ENCODE measurements around the gene STAT5B.
A peak's percentile ranks its signal among the peaks of the same experiment; 100 is the strongest.

STAT5B gene

GRCh38 chr17:42290577-42290976 is 14.4 kb upstream of the STAT5B start:
- no peak for DNase-seq
- Histone ChIP-seq H4K91ac (ENCODE audit: low read length) (no peak overlapping the region), H2BK15ac (ENCODE audit: low read depth, poor library complexity, severe bottlenecking) (no peak overlapping the region), H3K36me3 (ENCODE audit: control insufficient read depth in 1 of 2, insufficient read depth in 2 of 2, low read depth in 1 of 2, low read length in 2 of 2) (peaks cover 0 to 18% of the 10 kb centered on the region in 2 experiments), H3K14ac (ENCODE audit: low read length in 2 of 2) (no peak overlapping the region), H3K9ac (ENCODE audit: low read length) (no peak overlapping the region), H3K4me3 (ENCODE audit: insufficient read depth in 1 of 2, low read depth in 1 of 2, low read length in 2 of 2) (no peak overlapping the region), H3K18ac (ENCODE audit: low read depth in 1 of 2, low read length in 2 of 2) (no peak overlapping the region), H3K79me1 (replicated peaks; ENCODE audit: low read length, poor library complexity, severe bottlenecking) (no peaks in the 10 kb centered on the region), H3K4me1 (ENCODE audit: control insufficient read depth, insufficient read depth, low read depth, low read length) (peaks cover 17% of the 10 kb centered on the region), H3K27ac (ENCODE audit: low read length, poor library complexity, severe bottlenecking) (no peak overlapping the region), H2BK120ac (ENCODE audit: low read depth, low read length) (no peak overlapping the region), H3K23ac (ENCODE audit: low read length in 2 of 2) (peak overlapping the region in 1 of 2 experiments; percentile 14), H2AK5ac (ENCODE audit: low read length, severe bottlenecking) (no peak overlapping the region), H2BK12ac (ENCODE audit: low read length in 2 of 2) (no peak overlapping the region), H4K8ac (ENCODE audit: low read length) (no peak overlapping the region), H2BK5ac (ENCODE audit: low read depth, low read length, poor library complexity, severe bottlenecking) (no peak overlapping the region), H3K9me3 (ENCODE audit: control insufficient read depth, low read length) (no peaks in the 10 kb centered on the region), H3K4ac (ENCODE audit: low read depth in 1 of 2, low read length in 2 of 2) (no peak overlapping the region), H3K4me2 (ENCODE audit: low read length, poor library complexity, severe bottlenecking) (no peak overlapping the region), H2AFZ (ENCODE audit: low read depth, low read length) (no peak overlapping the region), H3K27me3 (ENCODE audit: control insufficient read depth in 1 of 2, insufficient read depth in 1 of 2, low read length in 2 of 2) (no peaks in the 10 kb centered on the region)
- WGBS: 95% methylated on average over 3 of the region's 5 CpGs

- H3K9ac ChIP-seq (ENCODE audit: low read length): no peak overlapping the region
- H2BK5ac ChIP-seq (ENCODE audit: low read depth, low read length, poor library complexity, severe bottlenecking): no peak overlapping the region
- H4K8ac ChIP-seq (ENCODE audit: low read length): no peak overlapping the region
- no peak overlapping the region for H2AFZ ChIP-seq (ENCODE audit: low read depth, low read length)
- no peaks in the 10 kb centered on the region for H3K79me1 ChIP-seq (replicated peaks; ENCODE audit: low read length, poor library complexity, severe bottlenecking)
- H2AK5ac ChIP-seq (ENCODE audit: low read length, severe bottlenecking): no peak overlapping the region
- WGBS: 95% methylated on average over 8 of the region's 9 CpGs
- H3K4ac ChIP-seq (ENCODE audit: low read depth in 1 of 2, low read length in 2 of 2): no peak overlapping the region
- peak overlapping the region in 1 of 2 experiments; percentile 78 for H3K4me3 ChIP-seq (ENCODE audit: insufficient read depth in 1 of 2, low read depth in 1 of 2, low read length in 2 of 2)
- no peak overlapping the region for H3K27ac ChIP-seq (ENCODE audit: low read length, poor library complexity, severe bottlenecking)
- no peak overlapping the region for H2BK120ac ChIP-seq (ENCODE audit: low read depth, low read length)
- no peak overlapping the region for H3K4me2 ChIP-seq (ENCODE audit: low read length, poor library complexity, severe bottlenecking)
- no peaks in the 10 kb centered on the region for H3K27me3 ChIP-seq (ENCODE audit: control insufficient read depth in 1 of 2, insufficient read depth in 1 of 2, low read length in 2 of 2)
- H3K14ac ChIP-seq (ENCODE audit: low read length in 2 of 2): no peak overlapping the region
- H3K36me3 ChIP-seq (ENCODE audit: control insufficient read depth in 1 of 2, insufficient read depth in 2 of 2, low read depth in 1 of 2, low read length in 2 of 2): peaks cover 0 to 11% of the 10 kb centered on the region in 2 experiments
- H2BK15ac ChIP-seq (ENCODE audit: low read depth, poor library complexity, severe bottlenecking): no peak overlapping the region
- no peak overlapping the region for H2BK12ac ChIP-seq (ENCODE audit: low read length in 2 of 2)
- no peaks in the 10 kb centered on the region for H3K9me3 ChIP-seq (ENCODE audit: control insufficient read depth, low read length)
- H3K23ac ChIP-seq (ENCODE audit: low read length in 2 of 2): no peak overlapping the region
- H3K4me1 ChIP-seq (ENCODE audit: control insufficient read depth, insufficient read depth, low read depth, low read length): peaks cover 17% of the 10 kb centered on the region
- H4K91ac ChIP-seq (ENCODE audit: low read length): no peak overlapping the region
- H3K18ac ChIP-seq (ENCODE audit: low read depth in 1 of 2, low read length in 2 of 2): no peak overlapping the region
- no peak for DNase-seq
Observed at GRCh38 chr17:42289611-42290181, 13.5 kb upstream of the STAT5B start.

- peak overlapping the region; percentile 71 to 85 for H3K18ac ChIP-seq (ENCODE audit: low read depth in 1 of 2, low read length in 2 of 2)
- H3K4ac ChIP-seq (ENCODE audit: low read depth in 1 of 2, low read length in 2 of 2): peak overlapping the region in 1 of 2 experiments; percentile 73
- H3K4me2 ChIP-seq (ENCODE audit: low read length, poor library complexity, severe bottlenecking): peak overlapping the region; percentile 84
- H3K9ac ChIP-seq (ENCODE audit: low read length): peak overlapping the region; percentile 86
- H2AK5ac ChIP-seq (ENCODE audit: low read length, severe bottlenecking): no peak overlapping the region
- peak overlapping the region; percentile 29 for H4K91ac ChIP-seq (ENCODE audit: low read length)
- no peaks in the 10 kb centered on the region for H3K9me3 ChIP-seq (ENCODE audit: control insufficient read depth, low read length)
- no peak overlapping the region for H2BK5ac ChIP-seq (ENCODE audit: low read depth, low read length, poor library complexity, severe bottlenecking)
- WGBS: 50% methylated on average over 39 of the region's 44 CpGs
- no peaks in the 10 kb centered on the region for H3K79me1 ChIP-seq (replicated peaks; ENCODE audit: low read length, poor library complexity, severe bottlenecking)
- peak overlapping the region; percentile 66 for H2BK120ac ChIP-seq (ENCODE audit: low read depth, low read length)
- H2AFZ ChIP-seq (ENCODE audit: low read depth, low read length): no peak overlapping the region
- peaks cover 17% of the 10 kb centered on the region for H3K4me1 ChIP-seq (ENCODE audit: control insufficient read depth, insufficient read depth, low read depth, low read length)
- peaks cover 0 to 8% of the 10 kb centered on the region in 2 experiments for H3K36me3 ChIP-seq (ENCODE audit: control insufficient read depth in 1 of 2, insufficient read depth in 2 of 2, low read depth in 1 of 2, low read length in 2 of 2)
- peak overlapping the region; percentile 66 to 78 for H3K4me3 ChIP-seq (ENCODE audit: insufficient read depth in 1 of 2, low read depth in 1 of 2, low read length in 2 of 2)
- no peaks in the 10 kb centered on the region for H3K27me3 ChIP-seq (ENCODE audit: control insufficient read depth in 1 of 2, insufficient read depth in 1 of 2, low read length in 2 of 2)
- H2BK12ac ChIP-seq (ENCODE audit: low read length in 2 of 2): peak overlapping the region in 1 of 2 experiments; percentile 25
- no peak overlapping the region for H3K14ac ChIP-seq (ENCODE audit: low read length in 2 of 2)
- H3K27ac ChIP-seq (ENCODE audit: low read length, poor library complexity, severe bottlenecking): no peak overlapping the region
- H4K8ac ChIP-seq (ENCODE audit: low read length): peak overlapping the region; percentile 87
- no peak overlapping the region for H3K23ac ChIP-seq (ENCODE audit: low read length in 2 of 2)
- DNase-seq: no peak
- peak overlapping the region; percentile 73 for H2BK15ac ChIP-seq (ENCODE audit: low read depth, poor library complexity, severe bottlenecking)
Observed at GRCh38 chr17:42288803-42289610, 12.8 kb upstream of the STAT5B start.
